Epithelial cell of esophagus (primary cell): ENCODE measurements around the gene SHB.
A peak's percentile ranks its signal among the peaks of the same experiment; 100 is the strongest.

ENCODE experiments used
- DNase-seq: peaks from one replicate; pipeline ENCODE4 v3.0.0; 2010; ENCODE audit warnings: low read depth
- H3K4me3 ChIP-seq: 2 replicates; pipeline ENCODE4 v1.5.1; 2011; ENCODE audit warnings: mild to moderate bottlenecking, low read length, control low read depth
- CTCF ChIP-seq: IDR thresholded peaks from 2 replicates; pipeline ENCODE4 v1.5.1; 2011; ENCODE audit warnings: low read depth, mild to moderate bottlenecking, low read length, control low read depth, inconsistent platforms; ENCODE audit not compliant: insufficient read depth; ENCODE audit errors: missing control alignments

The SHB gene

DNA sequence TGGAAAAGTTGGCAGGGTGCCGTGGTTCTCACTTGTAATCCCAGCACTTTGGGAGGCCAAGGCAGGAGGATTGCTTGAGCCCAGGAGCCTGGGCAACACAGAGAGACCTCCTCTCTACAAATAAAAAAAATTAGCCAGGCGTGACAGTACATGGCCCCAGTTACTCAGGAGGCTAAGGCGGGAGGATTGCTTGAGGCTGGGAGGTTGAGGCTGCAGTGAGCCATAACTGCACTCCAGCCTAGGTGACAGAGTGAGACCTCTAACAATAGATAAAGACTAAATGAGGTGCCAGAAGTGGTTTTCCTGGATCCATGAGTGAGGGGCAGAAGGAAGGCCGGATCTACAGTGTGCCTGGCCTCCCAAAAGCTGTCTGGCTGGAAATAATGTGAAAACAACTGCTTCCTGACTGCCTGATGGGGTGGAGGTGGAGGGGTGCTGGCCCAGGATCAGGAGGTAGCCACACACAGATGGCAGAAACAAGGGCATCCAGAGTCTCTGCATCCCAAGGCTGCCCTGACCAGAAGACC lies 4.1 kb downstream of the SHB start:
- no peak overlapping the region for H3K4me3 ChIP-seq
- no peak for TF ChIP-seq CTCF
- no peak for DNase-seq

- no peak for TF ChIP-seq CTCF
- no peak overlapping the region for H3K4me3 ChIP-seq
- DNase-seq: no peak
Measured at GRCh38 chr9:38063363-38063707, 5.7 kb downstream of the SHB start.

- peak; percentile 53 for DNase-seq
- no peak for TF ChIP-seq CTCF
- H3K4me3 ChIP-seq: no peak overlapping the region
Measured at GRCh38 chr9:38062498-38063362, 6.3 kb downstream of the SHB start.

DNA sequence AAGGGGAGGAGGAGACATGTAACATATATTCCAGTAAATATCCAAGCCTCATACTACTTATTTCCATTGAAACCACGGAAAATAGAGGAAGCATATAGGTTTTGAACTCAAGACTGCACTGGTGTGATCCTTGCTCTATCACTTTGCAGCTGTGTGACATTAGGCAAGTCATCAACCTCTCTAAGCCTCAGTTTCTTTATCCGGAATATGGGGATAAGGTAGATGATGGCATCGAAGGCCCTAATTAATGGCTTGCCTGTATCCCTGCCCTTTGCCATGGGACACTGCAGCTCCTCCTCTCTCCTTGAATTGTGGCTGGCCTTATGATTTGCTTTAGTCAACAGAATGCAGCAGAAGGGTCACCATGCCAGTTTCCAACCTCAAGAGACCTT lies 6.9 kb downstream of the SHB start:
- no peak for DNase-seq
- no peak overlapping the region for H3K4me3 ChIP-seq
- no peak for TF ChIP-seq CTCF

GRCh38 chr9:38061326-38061977 lies 7.6 kb downstream of the SHB start:
- DNase-seq: no peak
- no peak for TF ChIP-seq CTCF

GRCh38 chr9:38060681-38061080 lies 8.3 kb downstream of the SHB start:
- DNase-seq: no peak
- no peak for TF ChIP-seq CTCF
- no peak overlapping the region for H3K4me3 ChIP-seq

More at GRCh38 chr9:38061326-38061977, 7.6 kb downstream of the SHB start:
- no peak overlapping the region for H3K4me3 ChIP-seq
